ENCODE results near the gene TMEFF2.

GRCh38 chr2:191942739-191943103, 252.0 kb downstream of the TMEFF2 start:
- TF ChIP-seq NFIC (IDR thresholded peaks at IDR 0.05; ENCODE audit: borderline replicate concordance) (no peak), POLR2AphosphoS5 (IDR thresholded peaks at IDR 0.05; ENCODE audit: low read depth, low read length) (no peak), CTCF (IDR thresholded peaks at IDR 0.05) (no peak), RCOR1 (IDR thresholded peaks at IDR 0.05; ENCODE audit: low read length) (no peak)
- TF ChIP-seq, protein P1, sequence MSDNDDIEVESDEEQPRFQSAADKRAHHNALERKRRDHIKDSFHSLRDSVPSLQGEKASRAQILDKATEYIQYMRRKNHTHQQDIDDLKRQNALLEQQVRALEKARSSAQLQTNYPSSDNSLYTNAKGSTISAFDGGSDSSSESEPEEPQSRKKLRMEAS (IDR thresholded peaks at IDR 0.05; ENCODE audit: low read depth): no peak
